ENCODE measurements around the gene FBXW11.

FBXW11 gene

DNA sequence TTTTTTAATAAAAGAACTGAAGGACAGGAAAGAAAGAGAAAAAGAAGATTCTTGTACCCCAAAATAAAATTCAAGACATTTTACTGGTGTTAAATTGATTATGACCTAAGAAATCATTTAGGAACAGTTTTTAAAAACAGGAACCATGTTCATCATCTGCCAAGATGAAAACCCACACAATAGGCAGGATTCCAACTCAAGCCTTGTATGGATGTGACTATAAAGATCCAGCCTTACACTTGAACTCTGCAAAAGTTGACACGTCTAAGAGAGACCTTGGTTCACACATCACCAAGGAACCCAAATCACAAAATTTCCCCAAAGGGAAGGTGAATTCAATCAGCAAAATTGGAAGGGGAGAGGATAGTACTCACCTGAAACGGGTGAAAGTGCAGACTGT lies 138.2 kb downstream of the FBXW11 start:
- no peak for DNase-seq (ENCODE audit: low read depth in 2 of 2)

DNA sequence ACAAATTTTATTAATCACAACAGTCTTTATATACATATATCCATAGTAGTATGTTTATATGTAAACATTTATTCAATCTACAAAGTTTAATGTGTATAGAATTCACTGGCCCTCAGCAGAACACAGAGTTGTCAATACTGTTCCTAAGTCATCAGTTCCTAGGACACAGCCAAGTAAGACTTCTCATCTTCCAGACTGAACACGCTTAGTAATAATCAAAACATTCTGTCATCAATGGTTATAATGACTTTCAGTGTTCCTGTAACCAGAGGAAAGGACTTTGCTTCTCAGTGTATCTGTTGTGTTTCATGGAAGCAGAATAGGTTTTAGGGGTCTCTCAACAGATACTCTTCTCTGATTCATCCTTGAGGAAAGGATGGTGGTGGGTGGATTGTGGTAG lies 138.7 kb downstream of the FBXW11 start:
- no peak for DNase-seq (ENCODE audit: low read depth in 2 of 2)

DNA sequence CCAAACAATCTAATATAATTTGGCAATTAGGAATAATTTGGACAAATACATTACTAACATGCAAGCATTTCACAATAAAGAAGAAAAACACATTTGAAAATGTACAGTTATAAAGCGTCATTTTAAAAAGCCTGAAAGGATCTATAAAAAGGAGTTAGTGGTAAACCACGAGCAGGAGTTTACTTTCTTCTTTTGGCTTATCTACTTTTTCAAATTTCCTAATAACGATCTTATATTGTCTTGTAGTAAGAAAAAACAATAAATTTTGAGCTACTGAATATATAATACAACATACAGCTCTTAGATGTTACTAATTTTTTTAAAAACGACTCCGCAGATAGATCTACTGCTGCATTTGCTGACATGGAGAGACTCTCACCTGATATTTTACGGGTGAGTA lies 141.0 kb downstream of the FBXW11 start:
- DNase-seq (ENCODE audit: low read depth in 2 of 2), result no peak

DNA sequence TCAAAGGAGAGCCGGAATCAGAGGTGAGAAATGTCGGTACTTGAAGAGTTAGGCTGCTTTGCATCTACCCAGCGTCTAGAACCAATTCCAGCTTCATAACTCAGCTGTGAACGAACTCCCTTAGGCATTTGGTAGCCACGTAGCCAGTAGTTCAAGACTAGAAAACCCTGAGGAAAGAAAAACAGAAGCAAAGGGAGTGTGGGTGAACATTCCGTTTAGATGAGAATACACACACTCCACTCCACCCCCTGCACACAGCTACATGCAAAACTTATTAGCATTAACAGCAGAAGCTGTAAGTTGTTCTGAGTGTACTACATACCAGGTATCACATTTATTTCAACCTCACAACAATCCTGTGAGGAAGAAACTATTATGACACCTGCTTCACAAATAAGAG lies 142.5 kb downstream of the FBXW11 start:
- no peak for DNase-seq (ENCODE audit: low read depth in 2 of 2)

DNA sequence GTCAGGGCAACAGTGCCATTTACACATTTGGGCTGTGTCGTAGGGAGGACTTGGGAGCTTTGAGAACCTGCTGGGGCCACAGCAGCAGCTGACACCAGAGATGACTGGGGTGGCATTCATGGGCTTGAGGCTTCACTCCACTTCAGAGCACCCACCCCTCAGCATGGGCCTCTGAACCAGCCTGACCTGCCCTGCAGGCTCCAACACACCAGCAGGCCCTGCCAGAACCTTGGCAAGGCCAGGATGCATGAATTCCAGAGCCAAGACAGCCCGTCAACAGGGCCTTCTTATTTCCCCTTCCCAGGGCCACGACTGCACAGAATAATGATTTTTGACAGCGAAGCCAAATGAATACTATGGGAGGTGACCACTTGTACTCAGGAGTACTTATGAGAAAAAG lies 143.8 kb downstream of the FBXW11 start:
- no peak for DNase-seq (ENCODE audit: low read depth in 2 of 2)

DNA sequence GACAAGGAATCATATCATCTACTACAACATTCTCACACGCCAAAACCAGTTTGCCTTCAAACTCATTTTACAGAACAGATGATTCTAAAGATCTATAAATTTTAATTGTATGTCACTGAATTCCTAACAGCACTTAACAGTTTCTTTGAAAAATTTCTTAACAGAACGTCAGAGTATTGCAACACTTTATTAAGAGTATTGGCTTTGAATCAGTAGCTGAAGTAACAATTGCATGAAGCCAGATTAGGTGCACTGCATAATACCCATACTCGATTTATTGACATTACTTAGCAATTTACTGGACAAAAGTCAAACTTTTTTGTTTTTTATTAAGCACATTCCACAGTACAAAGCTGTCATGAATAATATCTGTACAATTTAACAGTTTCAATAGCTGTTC lies 145.1 kb downstream of the FBXW11 start:
- DNase-seq (ENCODE audit: low read depth in 2 of 2), result no peak

DNA sequence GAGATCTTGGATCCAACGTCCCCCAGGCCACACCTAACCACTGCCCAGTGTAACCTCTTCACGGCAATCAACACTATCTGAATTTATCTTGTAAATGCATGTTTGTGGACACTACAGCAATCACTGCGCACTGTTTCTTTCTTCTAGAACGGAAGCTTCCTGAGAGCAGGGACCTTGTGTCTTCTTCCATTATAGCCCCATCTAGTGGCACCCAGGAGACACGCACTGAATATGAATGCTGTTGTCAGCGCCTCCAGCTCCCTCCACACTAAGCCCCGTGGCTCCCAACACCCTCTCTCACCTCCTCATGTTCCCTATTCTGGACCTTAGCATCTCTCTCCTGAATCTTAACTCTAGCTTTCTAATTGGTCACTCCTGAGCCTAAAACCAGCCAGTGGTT lies 148.1 kb downstream of the FBXW11 start:
- DNase-seq (ENCODE audit: low read depth in 2 of 2), result no peak

DNA sequence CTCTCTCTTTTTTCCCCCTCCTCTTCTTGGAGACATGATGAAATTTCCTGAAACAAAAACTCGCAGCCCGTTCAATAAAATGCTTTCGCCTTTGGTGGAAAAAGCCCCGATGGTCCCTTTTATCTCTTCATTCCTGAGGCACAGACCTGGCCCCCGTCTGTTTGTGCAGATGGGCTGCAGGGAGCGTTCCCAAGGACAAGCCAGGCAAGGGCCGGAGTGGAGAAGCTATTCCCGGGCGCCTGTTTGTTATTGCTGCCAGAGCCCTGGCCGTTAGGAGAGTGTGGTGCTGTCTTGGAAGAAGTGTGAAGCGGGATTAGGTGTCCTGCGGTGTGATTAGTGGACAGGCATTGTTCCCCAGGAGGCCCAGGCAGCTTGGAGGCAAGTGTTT lies 149.0 kb downstream of the FBXW11 start:
- DNase-seq (ENCODE audit: low read depth in 2 of 2), result no peak

DNA sequence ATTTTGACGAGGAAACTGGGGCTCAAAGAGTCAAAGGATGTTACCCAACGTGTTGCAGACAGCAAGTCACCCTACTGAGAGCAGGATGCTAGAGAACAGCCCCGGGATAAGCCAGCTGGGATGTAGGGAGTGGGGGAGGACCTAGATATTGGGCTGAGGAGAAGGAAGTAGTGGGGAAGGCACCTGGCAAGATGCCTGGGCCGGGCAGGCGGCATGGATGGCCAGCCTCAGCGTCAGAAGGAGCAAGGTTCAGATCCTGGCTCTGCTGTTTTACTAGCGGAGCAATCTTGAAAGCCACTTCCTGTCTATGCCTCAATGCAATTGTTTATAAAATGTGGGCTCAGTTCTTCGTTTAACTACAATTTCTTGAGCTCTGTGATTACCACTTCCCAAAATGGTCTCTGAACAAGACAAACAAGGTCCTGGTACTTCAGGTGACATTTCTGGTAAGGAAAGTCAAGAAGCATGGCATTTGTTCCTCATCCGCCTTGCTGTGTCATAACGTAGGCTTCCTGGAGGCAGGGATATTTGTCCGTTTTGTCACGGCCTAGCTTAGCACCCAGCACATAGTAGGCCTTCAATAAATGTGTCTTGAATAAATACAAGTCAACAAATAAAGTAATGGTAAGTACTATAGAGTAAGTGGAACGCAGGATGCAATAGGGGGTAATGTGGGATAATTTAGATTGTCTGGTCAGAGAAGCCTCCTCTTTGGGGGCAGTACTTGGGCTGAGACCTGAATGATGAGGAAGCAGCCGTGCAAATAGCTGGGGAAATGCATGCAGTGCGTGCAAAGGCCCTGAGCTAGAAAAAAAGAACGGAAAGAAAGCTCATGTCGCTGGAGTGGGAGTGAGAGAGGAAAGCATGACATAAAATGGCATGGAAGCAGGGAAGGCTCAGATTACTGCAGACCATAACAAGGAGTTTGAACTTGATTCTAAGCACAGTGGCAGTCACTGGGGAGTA lies 150.4 kb downstream of the FBXW11 start:
- no peak for DNase-seq (ENCODE audit: low read depth in 2 of 2)

DNA sequence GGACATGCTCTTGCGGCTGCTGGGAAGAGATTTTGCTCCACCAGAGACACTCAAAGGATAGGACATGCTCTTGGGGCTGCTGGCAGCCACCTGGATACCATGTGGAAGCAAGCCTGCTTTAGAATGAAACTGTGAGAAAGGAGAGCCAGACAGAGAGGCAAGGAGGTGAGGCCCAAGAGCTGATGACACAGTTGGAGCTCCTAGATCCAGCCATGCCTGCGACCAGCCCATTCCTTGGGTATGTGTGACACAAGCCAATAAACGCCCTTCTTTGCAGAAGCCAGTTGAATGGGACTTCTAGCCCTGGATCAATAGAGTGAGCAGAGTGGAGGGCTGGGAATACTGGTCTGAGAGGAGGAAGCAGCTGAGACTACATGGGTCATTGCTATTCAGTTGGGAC lies 151.2 kb downstream of the FBXW11 start:
- no peak for DNase-seq (ENCODE audit: low read depth in 2 of 2)

DNA sequence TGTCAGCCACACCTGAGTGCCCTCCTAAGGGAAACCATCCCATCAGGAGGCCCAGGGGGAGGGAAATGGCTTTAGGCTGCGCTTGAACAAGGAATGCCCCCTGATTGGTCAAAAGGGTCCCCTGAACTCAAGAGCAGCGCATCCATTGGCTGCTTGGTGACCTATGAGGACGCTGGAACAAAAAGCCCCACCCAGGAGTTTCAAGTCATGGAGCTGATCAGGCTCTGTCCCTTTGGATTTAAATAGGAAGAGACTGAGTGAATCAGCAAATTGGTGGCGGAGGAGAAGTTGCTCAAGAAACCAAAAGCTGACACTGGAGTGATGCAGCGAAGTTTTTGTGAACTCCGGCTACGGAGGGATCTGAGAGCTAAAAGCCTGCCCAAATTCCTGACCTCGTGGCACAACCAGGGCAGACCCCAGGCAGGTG lies 154.2 kb downstream of the FBXW11 start:
- DNase-seq (ENCODE audit: low read depth in 2 of 2), result no peak

DNA sequence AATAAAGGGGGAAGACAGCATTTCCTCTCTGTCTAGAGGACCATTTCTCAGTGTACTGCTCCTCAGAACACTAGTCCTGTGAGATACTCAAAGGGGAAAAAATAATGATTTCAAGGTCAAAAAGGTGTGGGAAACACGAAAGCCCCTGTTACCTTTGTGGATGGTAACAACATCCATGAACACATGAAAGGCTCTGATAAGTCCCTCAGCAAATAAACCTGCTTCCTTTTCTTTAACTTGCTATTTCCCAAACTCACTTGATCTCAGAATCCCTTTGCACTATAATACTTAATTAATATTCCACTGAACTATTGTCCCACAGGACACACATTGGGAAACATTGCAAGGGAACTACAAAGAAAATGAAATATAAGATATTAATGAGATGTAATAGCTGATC lies 155.2 kb downstream of the FBXW11 start:
- DNase-seq (ENCODE audit: low read depth in 2 of 2), result no peak

DNA sequence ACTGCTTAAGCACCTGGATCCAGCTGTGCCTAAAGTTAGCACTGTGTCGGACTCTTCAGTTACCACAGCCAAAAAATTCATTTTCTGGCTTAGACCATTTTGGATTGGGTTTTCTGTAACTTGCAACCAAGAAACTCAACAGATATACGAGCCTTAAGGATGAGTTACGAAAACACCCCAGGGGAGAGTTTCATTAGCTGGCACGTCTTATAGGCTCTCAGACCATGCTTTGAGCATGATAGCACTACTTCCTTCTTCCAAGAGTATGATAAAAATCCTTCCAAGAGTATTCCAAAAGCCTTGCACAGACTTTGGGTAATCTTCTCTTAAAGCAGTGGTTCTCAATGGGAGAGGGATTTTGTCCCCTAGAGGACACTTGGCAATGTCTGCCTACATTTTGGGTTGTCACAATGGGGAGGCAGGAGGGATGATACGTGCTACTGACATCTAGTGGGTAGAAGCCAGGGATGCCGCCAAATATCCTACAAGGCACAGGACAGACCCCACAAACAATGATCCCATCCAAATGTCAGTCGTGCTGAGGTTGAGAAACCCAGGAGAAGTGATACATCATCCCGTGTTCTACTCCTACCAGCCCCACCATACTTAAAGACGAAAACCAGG lies 156.0 kb downstream of the FBXW11 start:
- DNase-seq (ENCODE audit: low read depth in 2 of 2), result no peak

DNA sequence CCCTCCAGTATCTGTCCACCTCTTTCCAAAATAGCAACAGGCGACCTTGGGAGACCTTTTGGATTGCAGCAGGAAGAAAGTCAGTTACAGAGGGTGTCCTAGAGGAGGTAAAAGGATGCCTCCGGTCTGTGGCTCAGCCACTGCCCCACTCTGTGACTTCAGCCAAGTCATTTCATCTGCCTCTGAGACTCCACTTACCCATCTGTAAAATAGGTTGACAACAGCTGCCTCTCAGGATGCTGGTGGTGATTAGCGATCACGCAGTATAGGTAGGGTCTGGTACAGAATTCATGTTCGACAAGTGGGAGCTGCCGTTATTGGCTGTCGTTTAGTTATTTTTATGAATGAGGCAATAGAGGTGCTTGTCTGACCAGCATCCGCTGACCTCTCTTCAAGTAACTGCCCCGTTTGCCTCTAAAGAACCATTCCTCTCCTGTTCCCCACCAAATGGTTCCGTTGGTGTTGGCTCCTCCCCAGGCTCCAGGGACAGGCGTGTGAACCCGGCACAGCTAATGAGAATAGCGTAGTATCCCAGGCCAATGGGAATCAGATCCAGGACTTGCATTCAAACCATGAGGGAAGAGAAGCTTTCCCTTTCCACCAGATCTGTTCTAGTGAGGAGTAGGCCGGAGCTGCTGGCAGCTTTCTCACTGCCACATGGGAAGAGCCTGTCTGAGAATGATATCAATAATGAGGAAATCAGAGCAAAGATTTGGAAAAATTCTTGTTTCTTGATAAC lies 156.7 kb downstream of the FBXW11 start:
- DNase-seq (ENCODE audit: low read depth in 2 of 2), result no peak

DNA sequence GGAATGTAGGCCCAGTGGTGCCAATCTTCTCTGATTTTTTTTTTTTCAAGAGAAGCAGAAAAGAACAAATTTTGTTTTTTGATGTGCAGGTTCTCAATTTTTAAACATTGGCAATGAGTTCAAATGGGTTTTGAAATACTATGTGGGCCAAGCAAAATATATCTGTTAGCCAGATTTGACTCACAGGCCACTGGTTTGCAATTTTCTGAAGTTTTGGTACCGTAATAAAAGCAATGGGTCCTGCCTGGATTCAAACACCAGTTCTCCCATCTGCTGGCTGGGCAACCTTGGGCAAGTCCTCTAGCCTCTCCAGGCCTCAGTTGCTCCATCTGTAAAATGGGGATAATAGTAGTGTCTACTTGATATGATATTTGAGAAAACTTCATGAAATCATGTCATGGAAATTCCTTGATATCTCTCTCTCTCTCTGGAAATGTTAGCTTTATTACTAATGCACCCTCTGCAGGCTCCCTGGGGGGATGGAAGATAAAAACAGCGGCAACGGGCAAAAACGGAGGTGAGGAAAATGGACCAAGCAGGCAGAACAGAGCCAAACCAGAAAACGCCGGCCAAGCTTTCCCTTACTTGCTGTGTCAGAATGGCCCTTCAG lies 157.4 kb downstream of the FBXW11 start:
- DNase-seq (ENCODE audit: low read depth in 2 of 2), result no peak

DNA sequence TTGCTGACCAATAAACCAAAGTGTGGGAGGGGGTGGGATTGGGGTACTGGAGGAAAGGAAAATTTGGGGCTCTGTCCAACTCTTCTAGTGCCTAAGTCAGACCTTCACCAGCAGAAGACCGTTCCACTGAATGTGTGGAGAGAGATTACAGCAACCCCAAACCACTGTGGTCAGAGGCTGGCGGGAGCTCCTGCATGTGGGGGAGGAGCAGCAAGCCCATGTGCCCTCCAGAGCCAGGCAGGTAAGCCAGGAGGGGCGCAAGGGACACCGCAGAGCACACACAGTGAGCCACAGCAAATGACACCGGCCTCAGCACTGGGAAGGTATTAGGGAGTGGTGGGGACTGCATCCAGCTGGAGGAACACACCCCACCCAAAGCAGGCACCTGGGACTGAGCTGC lies 158.0 kb downstream of the FBXW11 start:
- DNase-seq (ENCODE audit: low read depth in 2 of 2), result no peak

DNA sequence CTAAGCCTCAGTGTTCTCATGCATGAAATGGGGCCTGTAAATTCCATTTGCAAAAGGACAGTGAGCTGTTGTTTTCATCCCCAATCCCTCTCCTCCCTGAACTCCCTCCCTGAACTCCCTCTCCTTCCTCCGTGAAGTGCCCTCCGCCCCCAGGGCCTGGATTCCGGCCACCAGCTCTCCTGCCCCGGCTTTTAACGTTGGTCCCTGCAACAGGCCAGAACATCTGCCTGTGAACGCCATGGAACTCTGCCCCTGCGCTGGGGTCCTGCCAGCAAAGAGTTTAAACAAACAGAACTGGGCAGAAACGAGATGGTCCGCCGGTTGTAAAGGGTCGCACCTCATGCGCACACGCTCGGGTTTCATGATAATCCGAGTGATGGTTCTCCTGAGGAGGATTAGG lies 158.4 kb downstream of the FBXW11 start:
- no peak for DNase-seq (ENCODE audit: low read depth in 2 of 2)

DNA sequence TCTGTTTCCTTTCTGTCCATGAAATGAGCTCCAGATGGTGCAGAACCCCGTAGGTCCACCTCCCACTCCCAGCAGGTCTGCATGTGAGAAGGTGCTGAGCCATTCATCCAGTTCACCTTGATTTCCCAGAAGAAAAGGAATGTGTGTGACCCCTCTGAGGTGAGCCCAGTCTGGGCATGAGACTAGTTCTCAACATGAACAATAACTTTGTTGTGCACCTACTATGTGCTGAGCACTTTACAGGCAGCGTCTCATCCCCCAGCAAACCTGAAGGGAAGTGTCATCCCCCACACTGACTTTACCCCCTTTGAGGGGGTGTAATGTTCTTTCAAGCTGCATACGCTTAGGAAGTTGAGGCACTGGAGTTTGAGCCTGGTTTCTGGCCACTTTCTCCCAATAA lies 159.4 kb downstream of the FBXW11 start:
- no peak for DNase-seq (ENCODE audit: low read depth in 2 of 2)

DNA sequence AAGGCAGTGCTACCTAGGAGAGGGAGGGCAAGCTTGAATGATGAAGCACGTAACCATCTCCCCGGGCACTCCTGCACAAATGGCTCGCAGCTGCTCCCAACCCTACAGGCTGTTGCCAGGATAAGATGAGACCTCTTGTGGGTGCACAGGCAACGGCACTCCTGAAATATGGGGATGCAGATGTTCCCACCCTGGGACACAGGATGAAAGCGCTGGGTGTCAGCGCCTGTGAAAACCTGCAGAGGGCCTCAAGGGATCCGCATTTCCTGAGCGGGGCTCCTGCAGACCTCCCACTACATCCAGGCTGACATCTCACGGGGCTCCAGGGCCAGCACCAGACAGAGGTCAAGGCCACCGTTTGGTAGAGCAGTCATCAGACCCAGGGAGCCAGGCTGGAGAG lies 160.1 kb downstream of the FBXW11 start:
- DNase-seq (ENCODE audit: low read depth in 2 of 2), result no peak

DNA sequence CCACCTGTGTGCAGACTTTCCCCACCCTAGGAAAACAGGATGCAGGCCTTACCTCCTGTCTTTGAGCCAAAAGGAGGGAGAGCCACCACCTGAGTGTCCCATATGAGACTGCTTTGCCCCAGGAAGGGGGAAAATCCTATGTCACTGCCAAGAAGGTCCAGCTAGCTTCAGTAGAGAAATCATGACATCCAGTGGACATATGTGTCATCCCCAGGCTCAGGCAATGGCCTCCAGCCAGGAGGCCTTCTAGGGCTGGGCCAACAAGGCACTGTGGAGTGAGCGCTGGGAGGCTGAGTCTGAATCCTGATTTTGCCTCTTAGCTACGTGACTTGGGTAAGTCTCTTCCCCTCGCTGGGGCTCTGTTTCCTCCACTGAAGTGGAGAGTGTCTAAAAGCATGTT lies 160.6 kb downstream of the FBXW11 start:
- DNase-seq (ENCODE audit: low read depth in 2 of 2), result no peak

DNA sequence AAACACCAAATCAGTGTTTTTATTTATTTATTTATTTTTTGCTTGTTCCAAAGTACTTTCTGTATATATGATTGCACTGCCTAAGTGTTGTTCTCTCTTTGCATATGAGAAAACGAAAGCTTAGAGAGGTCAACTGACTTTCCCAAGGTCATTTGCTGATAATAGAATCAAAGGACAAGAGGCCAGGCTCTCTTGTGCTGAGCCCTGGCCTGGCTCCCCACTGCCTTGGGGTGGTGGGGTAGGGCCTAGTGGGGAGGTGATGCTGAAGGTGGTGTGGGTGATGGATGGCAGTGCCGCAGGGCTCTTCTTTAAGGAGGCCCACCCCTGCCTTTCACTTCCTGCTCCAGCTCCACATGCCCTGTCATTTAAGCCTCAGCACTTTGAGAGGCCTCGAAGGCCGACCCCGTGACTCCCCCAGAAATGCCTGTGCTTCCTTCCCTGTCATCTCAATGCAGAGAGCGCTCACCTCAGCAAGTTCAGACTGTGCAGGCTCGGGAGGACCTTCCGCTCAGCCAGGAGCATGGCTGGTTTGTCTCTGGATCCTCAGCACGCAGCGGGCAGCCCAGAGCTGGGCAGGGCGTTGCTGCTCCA lies 161.3 kb downstream of the FBXW11 start:
- no peak for DNase-seq (ENCODE audit: low read depth in 2 of 2)

DNA sequence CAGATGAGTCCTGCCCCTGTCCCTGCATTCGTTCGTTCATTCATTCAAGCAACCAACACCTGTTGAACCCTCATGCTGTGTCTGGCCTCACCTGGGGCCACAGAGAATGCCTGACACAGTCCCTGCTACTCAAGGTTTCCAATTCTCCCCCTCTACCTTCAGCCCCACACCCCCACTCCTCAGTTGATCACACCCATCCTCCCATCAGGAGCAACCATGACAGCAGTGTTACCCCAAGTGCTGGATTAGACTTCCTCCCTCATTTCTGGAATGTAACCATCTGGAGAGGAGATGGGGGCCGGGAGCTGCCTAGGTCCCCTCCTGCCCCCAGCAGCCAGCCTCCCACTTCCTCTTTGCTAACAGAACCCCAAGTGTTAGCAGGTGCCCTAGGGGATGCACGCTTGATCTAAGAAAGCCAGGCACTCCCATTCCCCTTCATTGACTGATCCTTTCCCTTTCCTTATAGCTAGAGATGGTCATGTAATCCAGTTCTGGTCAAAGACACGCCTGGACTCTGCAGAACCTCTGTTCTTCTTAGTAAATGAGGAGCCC lies 163.6 kb downstream of the FBXW11 start:
- no peak for DNase-seq (ENCODE audit: low read depth in 2 of 2)
